ENCODE results near the gene LCOR.

The LCOR gene

GRCh38 chr10:96984541-96985131, 152.5 kb downstream of the LCOR start:
- DNase-seq (ENCODE audit: low read depth in 4 of 4, low spot score in 1 of 4): no peak

- DNase-seq (ENCODE audit: low read depth in 4 of 4, low spot score in 1 of 4): no peak
These were observed 154.2 kb downstream of the LCOR start for GRCh38 chr10:96986200-96986856.

DNA sequence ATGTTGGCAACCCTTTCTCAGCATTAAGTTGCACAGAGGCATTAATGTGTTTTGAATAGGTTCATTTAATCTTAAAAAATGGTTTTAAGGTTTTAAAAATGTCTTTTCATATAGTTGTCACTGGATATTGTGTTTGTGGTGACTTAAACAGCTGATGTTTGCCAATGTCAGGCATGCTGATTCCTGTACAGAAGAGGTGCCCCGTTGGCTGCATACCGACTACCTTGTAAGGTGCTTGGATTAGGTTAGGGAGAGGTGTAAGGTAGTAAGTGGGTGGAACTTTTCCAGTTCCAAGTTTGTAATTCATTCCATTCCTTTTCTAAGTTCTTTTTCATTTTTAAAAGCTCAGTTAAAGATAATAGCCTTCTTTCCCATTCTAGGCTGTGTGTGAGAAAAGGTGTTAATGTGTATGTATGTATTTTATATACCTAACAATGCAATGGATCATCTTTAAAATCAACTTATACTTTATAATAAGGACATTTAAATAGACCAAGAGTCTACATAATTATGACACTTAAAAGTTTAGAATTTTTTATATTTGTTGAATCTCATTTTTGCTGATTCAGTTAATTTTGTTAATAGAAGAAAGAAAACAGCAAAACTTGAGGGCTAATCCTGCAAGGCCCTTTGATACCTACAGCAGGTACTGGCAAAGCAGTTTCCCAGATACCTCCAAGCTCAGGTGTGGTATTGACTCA, 155.2 kb downstream of the LCOR start:
- DNase-seq (ENCODE audit: low read depth in 4 of 4, low spot score in 1 of 4): no peak

GRCh38 chr10:96987842-96988175, 155.7 kb downstream of the LCOR start:
- DNase-seq (ENCODE audit: low read depth in 4 of 4, low spot score in 1 of 4): no peak

DNA sequence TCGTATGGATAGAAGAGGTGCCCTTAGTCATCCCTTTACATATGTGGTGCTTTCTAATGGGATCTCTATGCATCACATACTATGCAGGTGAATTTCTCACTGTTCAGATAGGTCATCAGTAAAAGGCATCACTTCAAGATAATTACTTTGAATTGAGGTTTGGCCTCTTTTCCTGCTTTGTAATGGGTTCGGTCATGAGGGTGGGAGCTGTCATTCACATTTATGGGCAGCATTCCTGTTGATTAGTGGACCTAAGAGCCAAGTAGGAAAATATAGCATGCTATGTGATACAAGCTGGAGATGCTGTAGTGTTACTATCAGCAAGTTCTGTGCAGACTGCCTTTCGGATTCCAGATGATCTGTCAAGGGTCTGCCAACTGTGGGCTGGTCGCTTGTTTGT, 156.3 kb downstream of the LCOR start:
- DNase-seq (ENCODE audit: low read depth in 4 of 4, low spot score in 1 of 4): no peak

DNA sequence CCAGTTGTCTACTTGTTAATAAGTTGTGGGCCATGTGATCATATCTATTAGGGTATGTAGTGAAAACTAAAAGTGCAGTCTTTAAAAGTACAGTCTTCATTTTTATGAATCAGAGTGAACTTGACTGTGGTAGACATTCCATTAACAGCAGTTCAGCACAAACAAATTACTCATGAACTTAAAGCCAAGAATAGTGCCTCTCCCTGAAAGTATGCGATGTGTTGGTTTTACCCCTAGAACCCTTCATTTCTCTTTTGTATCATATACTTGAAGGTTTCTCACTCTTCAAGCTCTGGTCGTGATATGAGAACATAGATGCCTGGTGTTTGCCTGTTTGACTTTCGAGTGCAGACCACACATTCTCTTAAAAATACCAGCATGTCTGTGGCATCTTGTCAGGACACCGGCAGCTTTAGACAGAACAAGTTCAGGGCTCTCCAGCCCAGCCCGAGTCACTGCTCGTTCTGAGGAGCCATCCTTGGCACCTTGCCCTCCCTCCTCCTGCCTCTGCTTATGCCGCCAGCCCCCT, 159.3 kb downstream of the LCOR start:
- no peak for DNase-seq (ENCODE audit: low read depth in 4 of 4, low spot score in 1 of 4)

GRCh38 chr10:96992721-96993120, 160.6 kb downstream of the LCOR start:
- DNase-seq (ENCODE audit: low read depth in 4 of 4, low spot score in 1 of 4): no peak

GRCh38 chr10:96995851-96996250, 163.8 kb downstream of the LCOR start:
- no peak for DNase-seq (ENCODE audit: low read depth in 4 of 4, low spot score in 1 of 4)

- no peak for DNase-seq (ENCODE audit: low read depth in 4 of 4, low spot score in 1 of 4)
These were observed 164.3 kb downstream of the LCOR start for GRCh38 chr10:96996275-96996965.

- DNase-seq (ENCODE audit: low read depth in 4 of 4, low spot score in 1 of 4): no peak
These were observed 166.3 kb downstream of the LCOR start for GRCh38 chr10:96998329-96998888.

DNA sequence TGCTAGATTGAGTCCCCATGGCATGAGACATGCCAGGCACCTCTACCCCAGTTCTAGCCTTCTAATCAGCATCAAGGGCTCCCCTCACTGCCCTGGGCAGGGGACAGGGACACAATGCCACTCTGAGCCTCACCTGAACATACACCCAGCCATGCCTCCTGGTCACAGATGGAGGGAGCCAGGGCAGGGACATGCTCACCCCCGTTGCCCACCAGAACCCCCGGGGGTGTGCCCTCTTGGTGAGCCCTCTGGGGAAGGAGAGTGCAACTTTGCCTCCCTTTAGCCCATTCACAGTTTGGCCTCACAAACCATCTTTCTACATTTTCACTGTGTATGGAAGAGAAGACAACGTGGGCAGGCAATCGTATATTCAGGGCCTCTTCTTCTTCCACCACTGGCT, 167.2 kb downstream of the LCOR start:
- no peak for DNase-seq (ENCODE audit: low read depth in 4 of 4, low spot score in 1 of 4)

GRCh38 chr10:96999987-97000386, 167.9 kb downstream of the LCOR start:
- no peak for DNase-seq (ENCODE audit: low read depth in 4 of 4, low spot score in 1 of 4)

DNA sequence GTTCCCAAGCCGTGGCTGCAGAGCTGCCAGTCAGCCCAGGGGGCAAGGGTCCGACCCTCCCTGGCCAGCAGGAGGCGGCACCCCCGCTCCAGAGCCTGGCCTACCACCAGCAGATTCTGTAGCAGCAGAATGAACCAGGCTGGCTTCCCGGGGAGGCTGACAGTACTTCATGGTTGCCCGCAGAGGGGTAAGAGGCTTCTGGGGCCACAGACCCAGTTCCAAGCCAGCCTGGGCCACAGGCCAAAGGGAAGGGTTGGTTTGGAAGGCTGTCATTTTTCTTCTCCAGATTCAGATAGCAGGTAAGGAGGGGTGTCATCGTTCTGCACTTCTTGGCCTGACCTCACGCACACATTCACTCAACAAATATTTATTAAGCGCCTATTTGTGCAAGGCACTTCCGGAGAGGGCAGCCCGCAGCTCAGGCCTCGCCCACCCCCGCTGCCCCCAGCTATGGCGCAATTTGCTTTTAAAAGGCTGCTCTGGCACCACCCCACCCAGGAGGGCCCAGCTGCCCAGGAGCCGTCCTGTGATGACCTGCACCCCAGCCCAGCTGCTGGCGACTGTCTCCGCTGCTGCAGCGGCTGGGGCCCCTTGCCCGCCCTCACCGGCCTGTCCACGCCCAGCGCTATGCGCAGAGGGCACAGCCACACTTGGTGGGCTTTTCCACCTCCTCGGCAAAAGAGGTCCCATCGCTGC, 168.5 kb downstream of the LCOR start:
- no peak for DNase-seq (ENCODE audit: low read depth in 4 of 4, low spot score in 1 of 4)

DNA sequence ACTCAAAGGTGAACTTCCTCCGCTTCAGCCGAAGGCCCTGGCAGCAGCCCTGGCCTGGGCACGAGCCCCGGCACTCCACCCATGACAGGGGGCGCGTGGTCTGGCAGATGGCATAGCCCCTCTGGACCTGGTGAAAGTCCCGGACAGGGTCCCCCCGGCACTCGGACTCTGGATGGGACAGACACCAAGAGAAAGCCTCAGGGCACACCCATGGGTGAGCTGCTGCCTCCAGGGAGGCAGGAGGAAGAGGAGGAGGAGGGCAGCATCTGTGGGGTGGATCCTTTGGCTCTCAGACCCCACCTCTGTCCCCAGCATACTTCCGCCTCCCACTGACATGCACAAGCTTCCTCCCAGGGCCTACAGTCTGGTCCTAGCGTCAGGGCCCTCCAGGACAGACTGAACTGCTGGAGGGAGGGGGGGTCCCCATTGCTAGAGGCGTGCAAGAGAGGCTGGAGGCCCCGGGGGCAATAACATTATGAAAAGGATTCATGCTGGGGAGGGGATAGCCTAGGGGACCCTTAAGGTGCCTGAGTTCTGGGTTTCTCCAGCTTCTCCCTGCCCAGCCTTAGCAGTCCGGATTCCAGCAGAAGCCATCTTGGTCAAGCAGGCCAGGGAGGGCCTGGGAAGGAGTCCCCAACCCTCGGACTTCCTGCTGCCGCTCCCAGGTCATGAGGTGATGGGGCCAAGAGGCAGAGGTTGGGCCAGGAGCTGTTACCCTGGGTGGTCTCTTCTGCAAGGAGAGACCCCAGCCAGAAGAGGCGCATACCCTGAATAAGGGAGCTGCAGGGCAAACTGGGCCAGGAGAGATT, 169.3 kb downstream of the LCOR start:
- DNase-seq (ENCODE audit: low read depth in 4 of 4, low spot score in 1 of 4): no peak

DNA sequence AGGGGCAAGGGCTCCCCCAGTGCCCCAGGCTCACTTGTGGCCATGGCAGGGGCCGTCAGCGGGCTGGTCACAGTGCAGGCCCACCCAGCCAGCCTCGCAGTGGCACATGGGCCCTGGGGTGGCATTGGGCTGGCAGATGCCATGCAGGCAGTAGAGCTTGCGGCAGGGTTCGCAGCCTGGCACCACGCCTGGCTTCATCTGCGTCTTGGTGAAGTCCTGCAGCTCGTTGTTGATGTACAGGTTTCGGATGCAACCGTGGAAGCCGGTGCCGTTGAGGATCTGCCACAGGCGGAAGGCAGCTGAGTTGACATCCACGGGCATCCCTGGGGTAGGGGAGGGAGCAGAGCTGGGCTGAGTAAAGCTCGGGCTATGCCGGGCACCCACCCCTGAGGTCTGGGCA, 170.6 kb downstream of the LCOR start:
- no peak for DNase-seq (ENCODE audit: low read depth in 4 of 4, low spot score in 1 of 4)

GRCh38 chr10:97003151-97003803, 171.2 kb downstream of the LCOR start:
- no peak for DNase-seq (ENCODE audit: low read depth in 4 of 4, low spot score in 1 of 4)

DNA sequence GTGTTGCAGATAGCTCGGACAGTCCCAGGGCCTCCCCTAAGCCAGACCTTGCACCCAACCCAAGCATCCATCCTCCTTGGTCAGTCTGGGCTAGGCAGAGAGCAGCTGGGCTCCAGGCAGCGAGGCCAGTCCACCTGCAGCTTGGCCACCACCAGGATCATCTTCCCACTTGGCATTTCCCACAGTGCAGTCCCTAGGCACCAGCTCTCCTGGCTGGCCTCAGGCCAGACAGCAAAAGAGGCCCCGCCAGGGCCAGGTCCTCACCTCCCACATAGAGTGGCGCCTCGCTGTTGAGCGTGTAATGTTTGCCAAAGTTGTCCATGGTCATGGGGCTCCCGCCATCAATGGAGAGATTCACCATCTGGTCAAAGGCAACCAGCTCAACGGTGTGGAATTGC, 171.7 kb downstream of the LCOR start:
- DNase-seq (ENCODE audit: low read depth in 4 of 4, low spot score in 1 of 4): no peak

GRCh38 chr10:97004591-97004990, 172.5 kb downstream of the LCOR start:
- DNase-seq (ENCODE audit: low read depth in 4 of 4, low spot score in 1 of 4): no peak

DNA sequence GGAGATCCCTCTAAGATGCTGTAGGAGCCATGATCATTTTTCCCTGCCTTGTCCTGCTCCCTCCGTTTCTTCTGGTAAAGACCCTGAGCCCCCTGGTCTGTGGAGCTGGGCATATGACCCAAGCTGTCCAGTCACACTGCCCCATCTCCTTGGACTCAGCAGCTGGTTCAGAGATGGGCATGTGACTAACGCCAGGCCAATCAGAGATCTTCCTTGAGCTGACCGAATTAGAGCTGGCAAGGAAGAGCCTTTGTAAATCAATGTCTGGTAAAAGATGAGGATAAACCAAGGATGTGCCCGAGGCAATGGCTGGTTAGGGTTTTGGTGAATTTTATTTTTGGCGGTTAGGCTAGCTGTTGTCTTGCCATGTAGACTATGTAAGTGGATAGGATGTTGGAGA, 173.3 kb downstream of the LCOR start:
- DNase-seq (ENCODE audit: low read depth in 4 of 4, low spot score in 1 of 4): no peak

- DNase-seq (ENCODE audit: low read depth in 4 of 4, low spot score in 1 of 4): no peak
These were observed 174.3 kb downstream of the LCOR start for GRCh38 chr10:97006364-97006763.
